ENCODE measurements around the gene FCHO2. TPM values are rescaled to one million over a fixed set of nuclear protein-coding genes. Genes with fewer than 3 reads are reported as not detected.

The FCHO2 gene
- total and polyA plus RNA-seq, 2 donors from 2014 or later = 6.5 to 48.1 TPM

GRCh38 chr5:73116506-73116905 is 160.7 kb downstream of the FCHO2 start:
- Histone ChIP-seq H3K36me3 (ENCODE audit: control insufficient read depth in 2 of 3, insufficient read depth in 3 of 3, low read length in 3 of 3) (no peaks in the 10 kb centered on the region), H3K4me1 (ENCODE audit: control insufficient read depth in 2 of 3, insufficient read depth in 2 of 3, low read depth in 1 of 3, low read length in 3 of 3) (peaks cover 0 to 2% (median 2%) of the 10 kb centered on the region in 3 donors), H3K9me3 (ENCODE audit: control insufficient read depth in 2 of 3, insufficient read depth in 1 of 3, low read length in 3 of 3) (peaks cover 0 to 4% (median 0%) of the 10 kb centered on the region in 3 donors), H3K9ac (ENCODE audit: low read length in 3 of 3) (no peak overlapping the region), H3K27me3 (ENCODE audit: control insufficient read depth, insufficient read depth, low read length) (no peaks in the 10 kb centered on the region), H3K27ac (ENCODE audit: low read depth in 2 of 2, low read length in 2 of 2) (no peak overlapping the region), H3K4me3 (ENCODE audit: low read length in 3 of 3) (no peak overlapping the region)
- DNase-seq (no peak), FAIRE-seq (no peak)
- TF ChIP-seq, protein P1, sequence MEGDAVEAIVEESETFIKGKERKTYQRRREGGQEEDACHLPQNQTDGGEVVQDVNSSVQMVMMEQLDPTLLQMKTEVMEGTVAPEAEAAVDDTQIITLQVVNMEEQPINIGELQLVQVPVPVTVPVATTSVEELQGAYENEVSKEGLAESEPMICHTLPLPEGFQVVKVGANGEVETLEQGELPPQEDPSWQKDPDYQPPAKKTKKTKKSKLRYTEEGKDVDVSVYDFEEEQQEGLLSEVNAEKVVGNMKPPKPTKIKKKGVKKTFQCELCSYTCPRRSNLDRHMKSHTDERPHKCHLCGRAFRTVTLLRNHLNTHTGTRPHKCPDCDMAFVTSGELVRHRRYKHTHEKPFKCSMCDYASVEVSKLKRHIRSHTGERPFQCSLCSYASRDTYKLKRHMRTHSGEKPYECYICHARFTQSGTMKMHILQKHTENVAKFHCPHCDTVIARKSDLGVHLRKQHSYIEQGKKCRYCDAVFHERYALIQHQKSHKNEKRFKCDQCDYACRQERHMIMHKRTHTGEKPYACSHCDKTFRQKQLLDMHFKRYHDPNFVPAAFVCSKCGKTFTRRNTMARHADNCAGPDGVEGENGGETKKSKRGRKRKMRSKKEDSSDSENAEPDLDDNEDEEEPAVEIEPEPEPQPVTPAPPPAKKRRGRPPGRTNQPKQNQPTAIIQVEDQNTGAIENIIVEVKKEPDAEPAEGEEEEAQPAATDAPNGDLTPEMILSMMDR (IDR thresholded peaks at IDR 0.05; ENCODE audit: borderline replicate concordance, extremely low read depth, insufficient read depth) = no peak
- intact Hi-C loops (cut with DNase I) = no loop called here

DNA sequence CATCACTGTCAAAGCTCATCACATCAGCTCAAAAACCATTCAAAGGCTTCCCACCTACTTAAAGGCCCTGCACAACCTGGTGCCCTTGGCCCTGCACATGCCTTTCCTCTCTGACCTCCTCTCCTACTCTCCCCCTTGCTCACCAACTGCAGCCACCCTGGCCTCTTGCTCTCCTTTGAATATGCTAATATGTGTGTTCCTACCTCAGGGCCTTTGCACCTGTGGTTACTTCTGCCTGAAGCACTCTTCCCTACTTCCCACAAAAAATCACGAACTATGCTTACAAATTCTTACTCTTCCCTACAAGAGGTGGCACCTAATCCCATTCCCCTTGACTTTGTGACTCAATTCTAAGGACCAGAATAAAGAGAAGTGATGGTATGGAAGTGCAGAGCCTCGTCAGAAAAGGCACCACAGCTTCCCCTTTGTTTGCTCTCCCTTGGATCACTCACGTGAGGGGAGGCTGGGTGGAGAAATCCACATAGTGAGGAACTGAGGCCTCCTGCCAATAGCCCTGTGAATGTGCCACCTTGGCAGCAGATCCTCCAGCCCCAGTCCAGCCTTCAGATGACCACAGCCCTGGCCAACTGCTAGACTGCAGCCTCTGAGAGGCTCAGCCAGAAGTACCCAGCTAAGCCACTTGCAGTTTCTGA is 161.4 kb downstream of the FCHO2 start:
- Histone ChIP-seq H3K27me3 (ENCODE audit: control insufficient read depth, insufficient read depth, low read length) (no peaks in the 10 kb centered on the region), H3K4me1 (ENCODE audit: control insufficient read depth in 2 of 3, insufficient read depth in 2 of 3, low read depth in 1 of 3, low read length in 3 of 3) (peaks cover 0 to 2% (median 2%) of the 10 kb centered on the region in 3 donors), H3K27ac (ENCODE audit: low read depth in 2 of 2, low read length in 2 of 2) (no peak overlapping the region), H3K36me3 (ENCODE audit: control insufficient read depth in 2 of 3, insufficient read depth in 3 of 3, low read length in 3 of 3) (no peaks in the 10 kb centered on the region), H3K4me3 (ENCODE audit: low read length in 3 of 3) (no peak overlapping the region), H3K9me3 (ENCODE audit: control insufficient read depth in 2 of 3, insufficient read depth in 1 of 3, low read length in 3 of 3) (peaks cover 0 to 4% (median 0%) of the 10 kb centered on the region in 3 donors), H3K9ac (ENCODE audit: low read length in 3 of 3) (no peak overlapping the region)
- FAIRE-seq (no peak), DNase-seq (no peak)
- intact Hi-C loops (cut with DNase I) = no loop called here
- TF ChIP-seq, protein P1 (IDR thresholded peaks at IDR 0.05; ENCODE audit: borderline replicate concordance, extremely low read depth, insufficient read depth) = no peak

GRCh38 chr5:73118391-73118973 is 162.6 kb downstream of the FCHO2 start:
- no peak for FAIRE-seq
- Histone ChIP-seq H3K36me3 (ENCODE audit: control insufficient read depth in 2 of 3, insufficient read depth in 3 of 3, low read length in 3 of 3) (no peaks in the 10 kb centered on the region), H3K4me1 (ENCODE audit: control insufficient read depth in 2 of 3, insufficient read depth in 2 of 3, low read depth in 1 of 3, low read length in 3 of 3) (peaks cover 0 to 2% (median 2%) of the 10 kb centered on the region in 3 donors), H3K27me3 (ENCODE audit: control insufficient read depth, insufficient read depth, low read length) (no peaks in the 10 kb centered on the region), H3K4me3 (ENCODE audit: low read length in 3 of 3) (no peak overlapping the region), H3K27ac (ENCODE audit: low read depth in 2 of 2, low read length in 2 of 2) (peak overlapping the region in 1 of 2 donors; percentile 59), H3K9ac (ENCODE audit: low read length in 3 of 3) (no peak overlapping the region), H3K9me3 (ENCODE audit: control insufficient read depth in 2 of 3, insufficient read depth in 1 of 3, low read length in 3 of 3) (peaks cover 0 to 4% (median 0%) of the 10 kb centered on the region in 3 donors)
- peak in 4 of 5 donors; percentile 74 to 89 (median 84) for DNase-seq
- intact Hi-C loops (cut with DNase I) = no loop called here
- TF ChIP-seq, protein P1 (IDR thresholded peaks at IDR 0.05; ENCODE audit: borderline replicate concordance, extremely low read depth, insufficient read depth) = no peak

Data from kidney (tissue), 14 donors.